ENCODE data around the gene ROBO3.

The ROBO3 gene

GRCh38 chr11:124864176-124864891 is 898 bp upstream of the ROBO3 start:
- H3K27ac ChIP-seq = no peak overlapping the region
- TF ChIP-seq CTCF (IDR thresholded peaks at IDR 0.05) (no peak), ZFX (IDR thresholded peaks at IDR 0.05; ENCODE audit: borderline replicate concordance) (no peak)

GRCh38 chr11:124864892-124865180 is 396 bp upstream of the ROBO3 start:
- TF ChIP-seq ZFX (IDR thresholded peaks at IDR 0.05; ENCODE audit: borderline replicate concordance) = no peak
- TF ChIP-seq CTCF (IDR thresholded peaks at IDR 0.05) = no peak
- H3K27ac ChIP-seq = no peak overlapping the region

- TF ChIP-seq CTCF (IDR thresholded peaks at IDR 0.05) (peak; percentile 96), ZFX (IDR thresholded peaks at IDR 0.05; ENCODE audit: borderline replicate concordance) (no peak)
These were observed 945 bp downstream of the ROBO3 start for GRCh38 chr11:124865902-124866851.

GRCh38 chr11:124867700-124868099 is 2.5 kb downstream of the ROBO3 start:
- no peak overlapping the region for H3K27ac ChIP-seq
- TF ChIP-seq CTCF (IDR thresholded peaks at IDR 0.05) = peak; percentile 70
- no peak for TF ChIP-seq ZFX (IDR thresholded peaks at IDR 0.05; ENCODE audit: borderline replicate concordance)

More at GRCh38 chr11:124865902-124866851, 945 bp downstream of the ROBO3 start:
- no peak overlapping the region for H3K27ac ChIP-seq

GRCh38 chr11:124868331-124869274 is 3.4 kb downstream of the ROBO3 start:
- TF ChIP-seq ZFX (IDR thresholded peaks at IDR 0.05; ENCODE audit: borderline replicate concordance) = no peak
- peak; percentile 66 for TF ChIP-seq CTCF (IDR thresholded peaks at IDR 0.05)
- no peak overlapping the region for H3K27ac ChIP-seq

- TF ChIP-seq ZFX (IDR thresholded peaks at IDR 0.05; ENCODE audit: borderline replicate concordance) = no peak
- TF ChIP-seq CTCF (IDR thresholded peaks at IDR 0.05) = no peak
- no peak overlapping the region for H3K27ac ChIP-seq
These were observed 4.1 kb downstream of the ROBO3 start for GRCh38 chr11:124869331-124869730.

Measured in 22Rv1 (cell line).